Measurements from ENCODE around the gene SH2D4B. TPM values are rescaled to one million over a fixed set of nuclear protein-coding genes. Genes with fewer than 3 reads are reported as not detected.
A peak's percentile ranks its signal among the peaks of the same experiment; 100 is the strongest.

The SH2D4B gene
- total RNA-seq, 1 donor from 2014 or later: 1.4 TPM

GRCh38 chr10:80662429-80663261, 124.9 kb downstream of the SH2D4B start:
- Histone ChIP-seq H3K27ac (peak overlapping the region; percentile 65), H3K4me1 (peaks cover 18% of the 10 kb centered on the region), H3K36me3 (no peaks in the 10 kb centered on the region), H3K4me3 (peak overlapping the region; percentile 40), H3K9me3 (no peaks in the 10 kb centered on the region), H3K27me3 (ENCODE audit: low read depth) (no peaks in the 10 kb centered on the region)
- ATAC-seq (peak; percentile 88 to 90), DNase-seq (peak; percentile 83)
- TF ChIP-seq, protein P1, sequence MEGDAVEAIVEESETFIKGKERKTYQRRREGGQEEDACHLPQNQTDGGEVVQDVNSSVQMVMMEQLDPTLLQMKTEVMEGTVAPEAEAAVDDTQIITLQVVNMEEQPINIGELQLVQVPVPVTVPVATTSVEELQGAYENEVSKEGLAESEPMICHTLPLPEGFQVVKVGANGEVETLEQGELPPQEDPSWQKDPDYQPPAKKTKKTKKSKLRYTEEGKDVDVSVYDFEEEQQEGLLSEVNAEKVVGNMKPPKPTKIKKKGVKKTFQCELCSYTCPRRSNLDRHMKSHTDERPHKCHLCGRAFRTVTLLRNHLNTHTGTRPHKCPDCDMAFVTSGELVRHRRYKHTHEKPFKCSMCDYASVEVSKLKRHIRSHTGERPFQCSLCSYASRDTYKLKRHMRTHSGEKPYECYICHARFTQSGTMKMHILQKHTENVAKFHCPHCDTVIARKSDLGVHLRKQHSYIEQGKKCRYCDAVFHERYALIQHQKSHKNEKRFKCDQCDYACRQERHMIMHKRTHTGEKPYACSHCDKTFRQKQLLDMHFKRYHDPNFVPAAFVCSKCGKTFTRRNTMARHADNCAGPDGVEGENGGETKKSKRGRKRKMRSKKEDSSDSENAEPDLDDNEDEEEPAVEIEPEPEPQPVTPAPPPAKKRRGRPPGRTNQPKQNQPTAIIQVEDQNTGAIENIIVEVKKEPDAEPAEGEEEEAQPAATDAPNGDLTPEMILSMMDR (IDR thresholded peaks at IDR 0.05): peak; percentile 84
- intact Hi-C loops (cut with DNase I): no loop called here

- ATAC-seq: peak; percentile 85 to 88
- intact Hi-C loops (cut with DNase I): no loop called here
- DNase-seq: peak; percentile 81
These were observed 126.5 kb downstream of the SH2D4B start for GRCh38 chr10:80664071-80664680.

DNA sequence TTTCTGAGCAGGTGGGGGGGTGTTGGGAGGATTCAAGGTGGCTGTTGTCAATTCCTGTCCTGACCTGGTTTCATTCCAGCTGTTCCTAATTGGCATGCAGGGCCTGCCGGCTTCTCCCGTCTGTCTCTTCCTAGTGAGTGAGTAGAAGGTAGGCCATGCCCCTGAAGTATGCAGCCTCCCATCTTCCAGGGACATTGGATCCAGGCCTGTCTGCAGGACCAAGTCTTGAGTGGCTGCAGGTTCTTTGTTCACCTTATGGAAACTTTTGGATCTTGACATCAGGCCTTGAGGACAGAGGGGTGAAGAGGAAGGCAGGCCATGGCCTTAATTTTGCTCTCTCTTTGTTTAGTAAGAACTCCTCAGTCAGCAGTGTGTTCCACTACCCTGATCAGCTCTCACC, 131.8 kb downstream of the SH2D4B start:
- TF ChIP-seq, protein P1 (IDR thresholded peaks at IDR 0.05): no peak
- DNase-seq: no peak
- Histone ChIP-seq H3K36me3 (no peaks in the 10 kb centered on the region), H3K9me3 (no peaks in the 10 kb centered on the region), H3K27ac (no peak overlapping the region), H3K4me3 (no peak overlapping the region), H3K4me1 (peaks cover under 1% of the 10 kb centered on the region), H3K27me3 (ENCODE audit: low read depth) (no peaks in the 10 kb centered on the region)
- intact Hi-C loops (cut with DNase I): no loop called here
- no peak for ATAC-seq

More at GRCh38 chr10:80664071-80664680, 126.5 kb downstream of the SH2D4B start:
- H3K36me3 ChIP-seq: no peaks in the 10 kb centered on the region
- no peaks in the 10 kb centered on the region for H3K9me3 ChIP-seq
- peaks cover 18% of the 10 kb centered on the region for H3K4me1 ChIP-seq
- H3K27me3 ChIP-seq (ENCODE audit: low read depth): no peaks in the 10 kb centered on the region
- no peak overlapping the region for H3K4me3 ChIP-seq
- H3K27ac ChIP-seq: no peak overlapping the region
- TF ChIP-seq, protein P1 (IDR thresholded peaks at IDR 0.05): peak; percentile 86

GRCh38 chr10:80670774-80671173, 133.1 kb downstream of the SH2D4B start:
- no peak overlapping the region for H3K4me3 ChIP-seq
- ATAC-seq: no peak
- no peak overlapping the region for H3K27ac ChIP-seq
- H3K27me3 ChIP-seq (ENCODE audit: low read depth): no peaks in the 10 kb centered on the region
- DNase-seq: no peak
- H3K4me1 ChIP-seq: no peaks in the 10 kb centered on the region
- no peaks in the 10 kb centered on the region for H3K36me3 ChIP-seq
- TF ChIP-seq, protein P1 (IDR thresholded peaks at IDR 0.05): no peak
- H3K9me3 ChIP-seq: no peaks in the 10 kb centered on the region
- intact Hi-C loops (cut with DNase I): no loop called here

GRCh38 chr10:80671847-80672246, 134.1 kb downstream of the SH2D4B start:
- Histone ChIP-seq H3K27me3 (ENCODE audit: low read depth) (no peaks in the 10 kb centered on the region), H3K4me3 (no peak overlapping the region), H3K9me3 (no peaks in the 10 kb centered on the region), H3K27ac (no peak overlapping the region), H3K36me3 (no peaks in the 10 kb centered on the region), H3K4me1 (no peaks in the 10 kb centered on the region)
- no peak for ATAC-seq
- TF ChIP-seq, protein P1 (IDR thresholded peaks at IDR 0.05): no peak
- intact Hi-C loops (cut with DNase I): no loop called here
- DNase-seq: no peak
